Sigmoid colon (tissue), 7 donors: ENCODE measurements around the gene UBAC1. TPM values are rescaled to one million over a fixed set of nuclear protein-coding genes. Genes with fewer than 3 reads are reported as not detected.

Experiments
- DNase-seq: peaks from one replicate; pipeline ENCODE4 v3.0.0-alpha.2; 2019
- H3K27ac ChIP-seq, 4 donors: fragments of 200-600 bp; sonication (generic); one replicate each; pipeline ENCODE4 v1.5.1; 2016 to 2019; ENCODE audit warnings: mild to moderate bottlenecking in 1 of 4
- H3K27me3 ChIP-seq, 3 donors: fragments of 200-600 bp; sonication (generic); one replicate each; pipeline ENCODE4 v1.5.1; 2019; ENCODE audit warnings: mild to moderate bottlenecking in 1 of 3
- H3K36me3 ChIP-seq, 4 donors: fragments of 200-600 bp; sonication (generic); one replicate each; pipeline ENCODE4 v1.5.1; 2016 to 2019
- H3K4me1 ChIP-seq, 4 donors: fragments of 200-600 bp; sonication (generic); one replicate each; pipeline ENCODE4 v1.5.1; 2017 to 2019
- H3K4me3 ChIP-seq, 4 donors: fragments of 200-600 bp; sonication (generic); one replicate each; pipeline ENCODE4 v1.5.1; 2017 to 2019; ENCODE audit warnings: mild to moderate bottlenecking in 2 of 4, moderate library complexity in 1 of 4
- H3K9me3 ChIP-seq, 4 donors: fragments of 200-600 bp in 3 of 4; sonication (generic) in 3 of 4; one replicate each; pipeline versions ENCODE4 v1.5.1 to v1.6.1; 2013 to 2019
- EP300 ChIP-seq, 4 donors: sonication (generic); formaldehyde crosslinking; IDR thresholded peaks; one replicate each; pipeline ENCODE4 v1.6.1; 2017; ENCODE audit warnings: antibody characterized with exemption in 4 of 4
- POLR2A ChIP-seq, 2 donors: fragments of 450-650 bp; IDR thresholded peaks; one replicate each; pipeline ENCODE4 v1.6.1; 2016; ENCODE audit warnings: antibody characterized with exemption in 2 of 2, mild to moderate bottlenecking in 2 of 2, moderate library complexity in 2 of 2
- POLR2AphosphoS5 ChIP-seq, 4 donors: sonication (generic); formaldehyde crosslinking; IDR thresholded peaks; one replicate each; pipeline ENCODE4 v1.6.1; 2017; ENCODE audit warnings: antibody characterized with exemption in 4 of 4
- WGBS, 2 donors: extraction: QIAGEN DNeasy Blood & Tissue Kit; methylation state at CpG; one replicate each; pipeline ENCODE4 v1.1.7; 2013; 5-methylcytosine and 5-hydroxymethylcytosine counted together
- intact Hi-C: fragments of 100-400 bp; cut with DNase I; formaldehyde crosslinking; loops from one replicate; pipeline ENCODE4 v1.15.1; 2023
- polyA plus RNA-seq, 3 donors: library from polyadenylated mRNA; stranded (reverse); fragments of 200-250 nt; gene quantifications; one replicate each; pipeline ENCODE4 v1.2.3, GENCODE V29; 2013
- total RNA-seq, 4 donors: library from RNA; depleted of rRNA; stranded (reverse); fragments of >200 nt; gene quantifications; one replicate each; pipeline ENCODE4 v1.1.0, GENCODE V29; 2016
- TF ChIP-seq, protein P1 (sequence below), 4 experiments: fragments of 450-650 bp in 3 of 4; fragments of 200-600 bp in 1 of 4; IDR thresholded peaks; one replicate each; pipeline ENCODE4 v1.5.1; 2016 to 2019; ENCODE audit warnings: antibody characterized with exemption in 4 of 4, mild to moderate bottlenecking in 3 of 4, moderate library complexity in 2 of 4
- donor health status: healthy with polysubstance abuse.
- donor health status: Bipolar disorder and iron deficiency.
- donor health status: healthy.

UBAC1 gene
- total and polyA plus RNA-seq, 7 donors: 57.4 to 80.9 (median 69.4) TPM

DNA sequence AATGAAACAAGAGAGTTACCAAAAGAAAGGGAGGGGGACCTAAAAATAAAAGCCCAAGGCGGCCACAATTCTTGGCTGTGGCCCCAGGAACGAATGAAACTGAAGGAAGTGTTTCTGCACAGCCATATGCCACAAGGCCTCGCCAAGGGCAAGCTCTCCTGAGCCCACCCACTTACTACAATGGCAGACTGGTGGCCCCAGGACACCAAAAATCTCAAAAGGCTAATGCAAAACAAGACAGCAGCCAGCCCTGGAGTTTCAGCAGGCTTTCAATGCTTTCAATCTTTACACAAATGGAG lies 57.9 kb downstream of the UBAC1 start:
- H3K36me3 ChIP-seq: no peaks in the 10 kb centered on the region
- H3K9me3 ChIP-seq: no peaks in the 10 kb centered on the region
- no peak for DNase-seq
- H3K4me3 ChIP-seq: no peak overlapping the region
- intact Hi-C loops: no loop called here
- no peaks in the 10 kb centered on the region for H3K27me3 ChIP-seq
- TF ChIP-seq POLR2A (IDR thresholded peaks at IDR 0.05): no peak
- no peak for TF ChIP-seq POLR2AphosphoS5 (IDR thresholded peaks at IDR 0.05)
- TF ChIP-seq, protein P1, sequence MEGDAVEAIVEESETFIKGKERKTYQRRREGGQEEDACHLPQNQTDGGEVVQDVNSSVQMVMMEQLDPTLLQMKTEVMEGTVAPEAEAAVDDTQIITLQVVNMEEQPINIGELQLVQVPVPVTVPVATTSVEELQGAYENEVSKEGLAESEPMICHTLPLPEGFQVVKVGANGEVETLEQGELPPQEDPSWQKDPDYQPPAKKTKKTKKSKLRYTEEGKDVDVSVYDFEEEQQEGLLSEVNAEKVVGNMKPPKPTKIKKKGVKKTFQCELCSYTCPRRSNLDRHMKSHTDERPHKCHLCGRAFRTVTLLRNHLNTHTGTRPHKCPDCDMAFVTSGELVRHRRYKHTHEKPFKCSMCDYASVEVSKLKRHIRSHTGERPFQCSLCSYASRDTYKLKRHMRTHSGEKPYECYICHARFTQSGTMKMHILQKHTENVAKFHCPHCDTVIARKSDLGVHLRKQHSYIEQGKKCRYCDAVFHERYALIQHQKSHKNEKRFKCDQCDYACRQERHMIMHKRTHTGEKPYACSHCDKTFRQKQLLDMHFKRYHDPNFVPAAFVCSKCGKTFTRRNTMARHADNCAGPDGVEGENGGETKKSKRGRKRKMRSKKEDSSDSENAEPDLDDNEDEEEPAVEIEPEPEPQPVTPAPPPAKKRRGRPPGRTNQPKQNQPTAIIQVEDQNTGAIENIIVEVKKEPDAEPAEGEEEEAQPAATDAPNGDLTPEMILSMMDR (IDR thresholded peaks at IDR 0.05): no peak
- no peak for TF ChIP-seq EP300 (IDR thresholded peaks at IDR 0.05)
- H3K27ac ChIP-seq: no peak overlapping the region
- 73 to 83% methylated on average over 3 of the region's 3 CpGs for WGBS, 2 donors
- H3K4me1 ChIP-seq: peaks cover 0 to 36% (median 21%) of the 10 kb centered on the region in 4 donors

GRCh38 chr9:135902655-135903357 lies 58.4 kb downstream of the UBAC1 start:
- Histone ChIP-seq H3K27ac (no peak overlapping the region), H3K4me1 (peaks cover 0 to 31% (median 18%) of the 10 kb centered on the region in 4 donors), H3K9me3 (no peaks in the 10 kb centered on the region), H3K4me3 (no peak overlapping the region), H3K27me3 (no peaks in the 10 kb centered on the region), H3K36me3 (no peaks in the 10 kb centered on the region)
- 94% methylated on average over 12 of the region's 12 CpGs for WGBS, 2 donors
- TF ChIP-seq POLR2A (IDR thresholded peaks at IDR 0.05) (no peak), POLR2AphosphoS5 (IDR thresholded peaks at IDR 0.05) (no peak), EP300 (IDR thresholded peaks at IDR 0.05) (no peak)
- TF ChIP-seq, protein P1 (IDR thresholded peaks at IDR 0.05): no peak
- DNase-seq: no peak
- intact Hi-C loops: no loop called here

GRCh38 chr9:135901826-135902225 lies 59.3 kb downstream of the UBAC1 start:
- no peak overlapping the region for H3K4me3 ChIP-seq
- WGBS, 2 donors: 94% methylated on average over 2 of the region's 2 CpGs
- H3K9me3 ChIP-seq: no peaks in the 10 kb centered on the region
- intact Hi-C loops: no loop called here
- no peak overlapping the region for H3K27ac ChIP-seq
- TF ChIP-seq POLR2AphosphoS5 (IDR thresholded peaks at IDR 0.05) (no peak), POLR2A (IDR thresholded peaks at IDR 0.05) (no peak), EP300 (IDR thresholded peaks at IDR 0.05) (no peak)
- TF ChIP-seq, protein P1 (IDR thresholded peaks at IDR 0.05): no peak
- H3K27me3 ChIP-seq: no peaks in the 10 kb centered on the region
- no peaks in the 10 kb centered on the region for H3K36me3 ChIP-seq
- H3K4me1 ChIP-seq: peaks cover 0 to 34% (median 18%) of the 10 kb centered on the region in 4 donors
- DNase-seq: no peak

GRCh38 chr9:135901031-135901758 lies 60.0 kb downstream of the UBAC1 start:
- intact Hi-C loops: no loop called here
- H3K27me3 ChIP-seq: no peaks in the 10 kb centered on the region

DNA sequence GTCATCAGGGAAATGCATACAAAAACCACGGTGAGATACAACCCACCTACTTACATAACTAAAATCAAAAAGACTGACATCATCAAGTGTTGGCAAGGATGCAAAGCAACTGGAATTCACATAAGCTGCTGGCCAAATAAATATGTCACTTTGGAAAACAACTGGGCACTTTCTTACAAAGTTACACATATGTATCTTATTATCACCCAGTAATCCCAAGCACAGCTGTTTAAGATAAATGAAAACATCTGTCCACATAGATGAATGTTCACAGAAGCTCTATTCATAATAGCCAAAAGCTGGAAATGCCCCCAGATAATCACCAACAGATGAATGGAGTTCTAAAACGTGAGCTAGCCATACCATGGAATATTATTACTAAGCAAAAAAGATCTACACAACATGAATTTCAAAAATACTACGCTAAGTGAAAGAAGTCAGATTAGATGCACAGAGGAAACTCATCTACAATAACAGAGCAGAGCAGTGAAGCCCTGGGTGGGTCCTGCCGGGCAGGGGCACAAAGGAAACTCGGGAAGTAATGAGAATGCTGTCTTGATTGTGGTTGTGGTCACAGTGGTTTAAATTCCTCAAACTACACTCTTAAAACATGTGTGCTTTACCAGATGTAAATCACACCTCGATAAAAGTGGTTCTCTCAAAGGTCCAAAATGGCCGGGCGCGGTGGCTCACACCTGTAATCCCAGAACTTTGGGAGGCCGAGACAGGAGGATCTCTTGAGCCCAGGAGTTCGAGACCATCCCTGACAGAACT lies 62.4 kb downstream of the UBAC1 start:
- WGBS, 2 donors: 77 to 88% methylated on average over 11 of the region's 11 CpGs
- intact Hi-C loops: no loop called here
- Histone ChIP-seq H3K27ac (no peak overlapping the region), H3K4me1 (peaks cover 0 to 23% (median 5%) of the 10 kb centered on the region in 4 donors), H3K9me3 (no peaks in the 10 kb centered on the region), H3K27me3 (no peaks in the 10 kb centered on the region), H3K4me3 (no peak overlapping the region), H3K36me3 (no peaks in the 10 kb centered on the region)
- TF ChIP-seq POLR2A (IDR thresholded peaks at IDR 0.05) (no peak), POLR2AphosphoS5 (IDR thresholded peaks at IDR 0.05) (no peak), EP300 (IDR thresholded peaks at IDR 0.05) (no peak)
- TF ChIP-seq, protein P1 (IDR thresholded peaks at IDR 0.05): no peak
- no peak for DNase-seq

More at GRCh38 chr9:135901031-135901758, 60.0 kb downstream of the UBAC1 start:
- no peak overlapping the region for H3K4me3 ChIP-seq
- peaks cover 0 to 37% (median 19%) of the 10 kb centered on the region in 4 donors for H3K4me1 ChIP-seq
- no peaks in the 10 kb centered on the region for H3K9me3 ChIP-seq
- H3K27ac ChIP-seq: no peak overlapping the region
- no peaks in the 10 kb centered on the region for H3K36me3 ChIP-seq
- TF ChIP-seq EP300 (IDR thresholded peaks at IDR 0.05): no peak
- DNase-seq: no peak
- WGBS, 2 donors: 95 to 96% methylated on average over 9 of the region's 9 CpGs
